NCI-H510A (cell line): ENCODE measurements around the gene CHRD.
"Not testable (repeated sequence)": the region's sequence is repeated elsewhere in the genome, so short reads cannot be mapped to it uniquely, and the experiment has no call there.

Source experiments
- DNase-seq: peaks from one replicate; lab custom pipeline; 2025; lab: John Stamatoyannopoulos, UW

The CHRD gene

DNA sequence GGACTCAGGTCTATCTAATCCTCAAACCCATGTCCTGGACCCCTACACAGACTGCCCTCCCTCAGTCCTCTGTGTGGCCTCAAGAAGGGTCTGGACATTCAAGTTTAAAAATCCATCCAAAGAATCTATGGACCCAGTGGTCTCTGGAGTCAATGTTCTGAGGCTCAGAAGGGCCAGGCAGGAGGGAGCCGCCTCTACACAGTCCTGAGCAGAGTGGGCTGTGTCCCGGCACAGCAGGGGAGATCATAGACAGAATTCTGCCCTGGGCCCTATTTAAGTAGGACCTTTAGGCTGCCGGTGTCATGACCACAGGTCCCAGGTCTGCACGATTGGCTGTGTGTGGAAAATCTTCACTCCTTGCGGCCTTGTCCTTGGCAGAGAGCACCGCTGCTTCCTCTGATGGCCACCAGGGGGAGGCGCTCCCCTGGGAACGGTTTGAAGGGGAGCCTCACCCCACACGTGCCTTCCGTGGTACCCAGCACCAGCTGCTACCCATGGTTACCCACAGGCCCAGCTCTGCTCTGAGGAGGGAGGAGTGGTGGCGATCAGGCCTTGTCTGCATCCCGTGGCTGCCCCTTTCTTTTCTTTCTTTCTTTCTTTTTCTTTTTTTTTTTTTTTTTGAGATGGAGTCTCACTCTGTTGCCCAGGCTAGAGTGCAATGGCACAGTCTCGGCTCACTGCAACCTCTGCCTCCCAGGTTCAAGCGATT is 37.9 kb downstream of the CHRD start:
- DNase-seq = peak; percentile 16

DNA sequence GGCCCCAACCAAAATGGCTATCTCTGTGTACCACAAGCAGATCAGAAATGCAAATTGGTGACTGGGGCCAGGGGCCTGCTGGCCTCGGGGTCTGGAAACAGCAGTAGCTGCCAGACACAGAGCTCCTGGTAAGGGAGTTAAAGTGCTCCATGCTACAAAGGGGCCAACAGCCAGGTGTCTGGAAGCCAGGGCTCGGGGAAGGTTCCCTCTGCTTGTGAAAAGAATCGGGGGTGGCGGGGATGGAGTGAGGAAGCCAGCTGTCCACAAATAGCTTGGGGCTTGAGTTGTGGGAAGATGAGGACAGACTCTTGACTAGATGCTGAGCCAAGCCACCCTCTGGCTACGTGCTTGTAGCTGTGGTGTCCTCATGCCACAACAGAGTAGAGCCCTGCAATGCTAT is 39.3 kb downstream of the CHRD start:
- DNase-seq = no peak

DNA sequence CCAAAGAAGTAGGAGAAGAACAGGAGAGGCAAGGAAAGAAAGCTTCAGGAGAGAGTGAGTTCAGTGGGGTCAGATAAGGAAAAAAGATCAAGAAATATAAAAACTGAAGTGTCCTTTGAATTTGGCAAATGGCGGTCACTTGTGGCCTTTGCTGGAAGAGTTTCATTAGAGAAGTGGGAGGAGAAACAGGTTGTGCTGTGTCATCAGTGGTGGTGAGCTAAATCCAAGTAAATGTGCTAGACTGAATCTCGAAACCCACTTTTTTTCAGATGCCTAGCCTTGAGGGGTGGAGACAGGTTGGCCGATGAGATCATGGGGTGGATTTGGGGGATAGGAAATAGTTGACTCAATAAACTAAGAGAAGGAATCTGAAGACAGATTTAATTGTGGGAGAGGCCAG is 43.7 kb downstream of the CHRD start:
- no peak for DNase-seq

DNA sequence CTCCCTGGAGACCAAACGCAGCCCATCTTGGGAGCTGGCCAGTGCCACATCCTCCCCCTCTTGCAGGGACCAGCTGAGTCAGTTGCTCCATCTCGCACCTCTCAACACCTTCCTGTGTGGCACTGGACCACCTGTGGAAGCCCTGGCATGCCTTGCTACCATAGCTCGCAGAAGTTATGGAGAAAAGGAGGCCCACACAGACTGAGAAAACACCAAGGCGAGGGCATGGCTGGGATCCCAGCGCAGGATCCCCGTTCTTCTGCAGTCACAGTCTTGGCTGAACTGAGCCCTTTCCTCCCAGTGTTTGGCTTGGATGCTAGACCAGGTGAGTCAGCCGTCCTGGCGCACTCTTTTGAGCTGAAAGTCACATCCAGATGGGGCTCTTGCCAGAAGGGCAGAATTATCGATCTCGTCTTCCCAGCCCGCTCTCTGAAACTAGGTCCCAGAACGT is 46.9 kb downstream of the CHRD start:
- no peak for DNase-seq

DNA sequence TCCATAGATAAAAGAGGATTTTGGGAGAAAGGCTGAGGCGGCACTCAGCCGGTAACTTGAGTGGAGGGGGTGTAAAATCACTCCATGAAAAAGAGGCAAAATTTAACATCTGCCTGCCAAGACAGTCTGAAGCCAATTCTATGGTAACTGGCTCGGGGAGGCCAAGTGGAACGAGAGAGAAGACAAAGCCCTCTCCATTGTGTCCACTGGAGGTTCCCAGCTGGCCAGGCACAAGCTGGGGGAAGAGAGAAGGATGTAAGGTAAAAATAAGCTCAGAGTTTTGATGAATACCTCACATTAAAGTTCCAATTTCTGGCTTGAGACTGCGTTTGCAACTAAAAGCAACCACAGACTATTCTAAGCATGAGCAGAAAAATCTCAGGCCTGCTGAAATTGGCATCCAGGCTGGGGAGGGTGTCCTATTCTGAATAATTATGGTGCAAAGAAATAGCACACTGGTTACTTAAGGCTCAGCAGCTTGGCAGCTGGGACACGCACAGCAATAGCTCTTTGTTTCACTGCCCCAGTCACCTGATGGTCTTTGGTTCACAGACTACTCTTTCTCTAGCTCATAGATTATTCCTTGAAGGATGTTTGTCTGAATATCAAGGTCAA is 48.8 kb downstream of the CHRD start:
- DNase-seq = no peak

DNA sequence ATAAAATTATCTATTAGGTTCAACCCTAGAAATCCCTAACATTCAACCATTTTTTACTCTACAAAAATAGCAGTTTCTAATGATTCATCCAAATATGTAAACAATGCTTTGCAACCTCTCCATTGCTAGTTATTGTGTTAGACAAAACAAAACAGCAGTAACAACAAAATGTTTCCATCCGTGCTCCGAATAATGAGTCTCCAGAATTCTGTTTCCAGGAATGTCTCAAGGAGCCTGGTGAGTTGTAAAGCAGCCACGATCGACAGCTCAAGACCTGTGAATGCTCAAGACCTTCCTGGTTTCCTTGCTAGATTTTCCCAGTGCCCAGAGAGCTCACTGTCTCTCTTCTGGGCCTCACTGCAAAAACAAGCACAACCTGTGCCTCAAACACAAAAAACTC is 49.9 kb downstream of the CHRD start:
- DNase-seq = no peak

DNA sequence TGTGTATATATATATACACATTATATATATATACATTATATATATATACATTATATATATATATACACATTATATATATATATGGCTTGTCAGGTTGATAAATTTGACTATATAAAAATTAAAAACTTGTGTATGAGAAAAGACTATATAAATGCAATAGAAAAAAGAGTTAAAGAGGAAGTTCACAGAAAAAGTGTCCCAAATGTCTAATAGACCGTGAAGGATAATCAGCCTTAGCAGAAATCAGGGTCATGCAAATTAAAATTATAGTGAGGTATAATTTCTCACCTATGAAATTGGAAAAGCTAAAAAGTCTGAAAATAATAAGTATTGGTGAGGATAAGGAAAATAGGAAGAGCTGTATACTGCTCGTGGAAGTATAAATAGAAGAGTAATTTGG is 51.1 kb downstream of the CHRD start:
- no peak for DNase-seq

DNA sequence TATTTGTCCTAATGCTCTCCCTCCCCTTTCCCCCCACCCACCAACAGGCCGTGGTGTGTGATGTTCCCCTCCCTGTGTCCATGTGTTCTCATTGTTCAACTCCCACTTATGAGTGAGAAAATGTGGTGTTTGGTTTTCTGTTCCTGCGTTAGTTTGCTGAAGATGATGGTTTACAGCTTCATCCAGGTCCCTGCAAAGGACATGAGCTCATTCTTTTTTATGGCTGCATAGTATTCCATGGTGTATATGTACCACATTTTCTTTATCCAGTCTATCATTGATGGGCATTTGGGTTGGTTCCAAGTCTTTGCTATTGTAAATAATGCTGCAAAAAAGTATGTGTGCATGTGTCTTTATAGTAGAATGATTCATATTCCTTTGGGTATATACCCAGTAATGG is 53.3 kb downstream of the CHRD start:
- DNase-seq = not testable (repeated sequence)

DNA sequence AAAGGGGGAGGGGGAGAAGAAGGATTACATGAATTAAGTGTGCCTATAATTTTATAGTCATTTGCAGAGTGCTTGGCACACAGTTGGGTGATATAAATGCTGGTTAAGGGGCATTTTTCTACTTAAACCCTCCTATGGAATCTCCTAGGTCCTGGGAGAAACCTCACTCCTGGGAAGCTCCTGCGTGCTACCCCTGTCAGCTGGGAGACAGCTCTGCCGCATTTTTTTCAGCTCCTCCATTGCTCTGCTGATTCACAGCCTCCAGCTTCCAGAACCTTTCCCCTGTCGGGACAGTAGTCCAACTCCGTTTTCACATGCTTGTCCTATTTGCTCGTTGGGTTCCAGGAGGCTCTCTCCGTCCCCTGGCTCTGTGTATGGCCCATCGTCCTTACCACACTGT is 59.2 kb downstream of the CHRD start:
- DNase-seq = no peak
